H9 (cell line): ENCODE measurements around the gene TYW1. TPM values are rescaled to one million over a fixed set of nuclear protein-coding genes. Genes with fewer than 3 reads are reported as not detected.
A peak's percentile ranks its signal among the peaks of the same experiment; 100 is the strongest.
"Not testable (repeated sequence)": the region's sequence is repeated elsewhere in the genome, so short reads cannot be mapped to it uniquely, and the experiment has no call there.

Experiments used
- DNase-seq: peaks from one replicate; pipeline ENCODE4 v3.0.0-alpha.2; 2017
- H2AFZ ChIP-seq: one replicate; pipeline ENCODE4 v1.6.1; 2013; ENCODE audit warnings: mild to moderate bottlenecking, low read length, control low read depth, moderate library complexity
- H2AK5ac ChIP-seq: 2 replicates; pipeline ENCODE4 v1.6.1; 2013; ENCODE audit warnings: low read length, control low read depth, mixed read lengths; ENCODE audit not compliant: insufficient read length
- H2BK120ac ChIP-seq: one replicate; pipeline ENCODE4 v1.6.1; 2013; ENCODE audit warnings: low read depth, mild to moderate bottlenecking, low read length, control low read depth, inconsistent platforms; ENCODE audit not compliant: poor library complexity, severe bottlenecking
- H2BK12ac ChIP-seq: 2 replicates; pipeline ENCODE4 v1.6.1; 2013; ENCODE audit warnings: low read length, control low read depth, mixed read lengths, low read depth; ENCODE audit not compliant: insufficient read length
- H2BK15ac ChIP-seq: 2 replicates; pipeline ENCODE4 v1.6.1; 2013; ENCODE audit warnings: low read depth, low read length, control low read depth
- H2BK20ac ChIP-seq: one replicate; pipeline ENCODE4 v1.6.1; 2013; ENCODE audit warnings: low read depth, mild to moderate bottlenecking, low read length, control low read depth, inconsistent platforms; ENCODE audit not compliant: poor library complexity, severe bottlenecking
- H2BK5ac ChIP-seq: 2 replicates; pipeline ENCODE4 v1.6.1; 2013; ENCODE audit warnings: low read length, control low read depth, mixed read lengths; ENCODE audit not compliant: insufficient read length
- H3K14ac ChIP-seq: 2 replicates; pipeline ENCODE4 v1.6.1; 2013; ENCODE audit warnings: low read length, control low read depth; ENCODE audit not compliant: insufficient read depth
- H3K18ac ChIP-seq: 2 replicates; pipeline ENCODE4 v1.6.1; 2013; ENCODE audit warnings: low read depth, mild to moderate bottlenecking, mixed read lengths, low read length, control low read depth; ENCODE audit not compliant: insufficient read length
- H3K23ac ChIP-seq: 2 replicates; pipeline ENCODE4 v1.6.1; 2013; ENCODE audit warnings: low read length, control low read depth, mixed read lengths, low read depth; ENCODE audit not compliant: insufficient read length
- H3K23me2 ChIP-seq: 2 replicates; pipeline ENCODE4 v1.6.1; 2013; ENCODE audit warnings: low read depth, mild to moderate bottlenecking, mixed read lengths, low read length, control low read depth; ENCODE audit not compliant: insufficient read length, poor library complexity, severe bottlenecking
- H3K27ac ChIP-seq: 2 replicates; pipeline ENCODE4 v1.5.1; 2013; ENCODE audit warnings: low read length, control low read depth, mixed read lengths, low read depth; ENCODE audit not compliant: insufficient read length
- H3K27me3 ChIP-seq: 2 replicates; pipeline ENCODE4 v1.6.1; 2013; ENCODE audit warnings: low read length, control low read depth, inconsistent platforms; ENCODE audit not compliant: insufficient read depth
- H3K4ac ChIP-seq: 2 replicates; pipeline ENCODE4 v1.6.1; 2013; ENCODE audit warnings: low read depth, mild to moderate bottlenecking, control low read depth, inconsistent platforms, low read length, moderate library complexity
- H3K4me1 ChIP-seq: 2 replicates; pipeline ENCODE4 v1.6.1; 2013; ENCODE audit warnings: low read length, control low read depth, inconsistent platforms; ENCODE audit not compliant: insufficient read depth
- H3K4me2 ChIP-seq: 2 replicates; pipeline ENCODE4 v1.6.1; 2013; ENCODE audit warnings: low read length, control low read depth, mixed read lengths; ENCODE audit not compliant: insufficient read length, insufficient read depth
- H3K56ac ChIP-seq: 2 replicates; pipeline ENCODE4 v1.6.1; 2013; ENCODE audit warnings: low read depth, mild to moderate bottlenecking, mixed read lengths, low read length, control low read depth; ENCODE audit not compliant: insufficient read length
- H3K79me1 ChIP-seq: 2 replicates; pipeline ENCODE4 v1.6.1; 2013; ENCODE audit warnings: low read depth, mild to moderate bottlenecking, moderate library complexity, low read length, control low read depth, inconsistent platforms; ENCODE audit not compliant: insufficient read depth, poor library complexity, severe bottlenecking
- H3K79me2 ChIP-seq: 2 replicates; pipeline ENCODE4 v1.6.1; 2013; ENCODE audit warnings: low read length, control low read depth, inconsistent platforms; ENCODE audit not compliant: insufficient read depth
- H3K9ac ChIP-seq: 2 replicates; pipeline ENCODE4 v1.6.1; 2013; ENCODE audit warnings: low read length, control low read depth, mixed read lengths; ENCODE audit not compliant: insufficient read length; ENCODE audit errors: extremely low read depth
- H3K9me3 ChIP-seq: one replicate; pipeline ENCODE4 v1.6.1; 2013; ENCODE audit warnings: low read depth, low read length, inconsistent platforms; ENCODE audit not compliant: control insufficient read depth
- H3T11ph ChIP-seq: one replicate; pipeline ENCODE4 v1.6.1; 2013; ENCODE audit warnings: mild to moderate bottlenecking, low read length, control low read depth, inconsistent platforms
- H4K20me1 ChIP-seq: one replicate; pipeline ENCODE4 v1.6.1; 2013; ENCODE audit not compliant: control insufficient read depth, insufficient read length, insufficient read depth
- H4K5ac ChIP-seq: 2 replicates; pipeline ENCODE4 v1.6.1; 2013; ENCODE audit warnings: low read depth, mild to moderate bottlenecking, mixed read lengths, low read length, control low read depth; ENCODE audit not compliant: insufficient read length
- H4K8ac ChIP-seq: replicated peaks from 2 replicates; pipeline ENCODE4 v1.6.1; 2013; ENCODE audit warnings: low read length, control low read depth, mixed read lengths, low read depth; ENCODE audit not compliant: insufficient read length
- H4K91ac ChIP-seq: 2 replicates; pipeline ENCODE4 v1.6.1; 2013; ENCODE audit warnings: low read depth, mild to moderate bottlenecking, moderate library complexity, mixed read lengths, low read length, control low read depth; ENCODE audit not compliant: insufficient read length
- H3K27ac Mint-ChIP-seq, 3 experiments: 2 replicates in 2 of 3; 3 replicates in 1 of 3; pipeline ENCODE4 v1.8.0; 2020 to 2021; ENCODE audit warnings: mixed read lengths in 3 of 3, mild to moderate bottlenecking in 1 of 3, moderate library complexity in 1 of 3
- H3K27me3 Mint-ChIP-seq: 2 replicates; pipeline ENCODE4 v1.8.0; 2021; ENCODE audit warnings: low read depth, mild to moderate bottlenecking, moderate library complexity, mixed read lengths
- H3K36me3 Mint-ChIP-seq, 3 experiments: 2 replicates in 2 of 3; 3 replicates in 1 of 3; pipeline ENCODE4 v1.8.0; 2020 to 2021; ENCODE audit warnings: low read depth in 3 of 3, mixed read lengths in 3 of 3; ENCODE audit not compliant: insufficient read depth in 1 of 3
- H3K4me1 Mint-ChIP-seq, 2 experiments: 2 replicates each; pipeline ENCODE4 v1.8.0; 2020; ENCODE audit warnings: mixed read lengths in 2 of 2
- H3K4me3 Mint-ChIP-seq, 2 experiments: 2 replicates in 1 of 2; 3 replicates in 1 of 2; pipeline ENCODE4 v1.8.0; 2020 to 2021; ENCODE audit warnings: mild to moderate bottlenecking in 2 of 2, mixed read lengths in 2 of 2, moderate library complexity in 1 of 2
- H3K9me3 Mint-ChIP-seq, 2 experiments: 2 replicates in 1 of 2; 3 replicates in 1 of 2; pipeline ENCODE4 v1.8.0; 2020; ENCODE audit warnings: mild to moderate bottlenecking in 2 of 2, mixed read lengths in 2 of 2, moderate library complexity in 1 of 2
- CTCF ChIP-seq: fragments of 200-600 bp; sonication (generic); conservative IDR thresholded peaks from 3 replicates; pipeline ENCODE4 v1.8.0; 2021; ENCODE audit warnings: antibody characterized with exemption, mild to moderate bottlenecking
- WGBS: extraction: QIAGEN DNeasy Blood & Tissue Kit; methylation state at CpG from one replicate; pipeline ENCODE4 v1.1.7; 2013; ENCODE audit warnings: missing lambda C conversion rate, low lambda C conversion rate, mixed read lengths; ENCODE audit not compliant: insufficient read length; ENCODE audit errors: extremely low coverage; 5-methylcytosine and 5-hydroxymethylcytosine counted together
- total RNA-seq: library from RNA; stranded (reverse); gene quantifications from 2 replicates; pipeline ENCODE4 v1.2.1, GENCODE V29; 2021

Gene TYW1
- total RNA-seq, 1 experiment from 2014 or later: 22.3 TPM

GRCh38 chr7:66974986-66975590, 21.5 kb upstream of the TYW1 start:
- Histone ChIP-seq H3K9me3 (no peaks in the 10 kb centered on the region), H3K27ac (no peak overlapping the region), H4K5ac (no peak overlapping the region), H2BK120ac (no peak overlapping the region), H3K9ac (no peak overlapping the region), H2AK5ac (no peak overlapping the region), H2BK20ac (no peak overlapping the region), H3K23me2 (no peaks in the 10 kb centered on the region), H3K27me3 (no peaks in the 10 kb centered on the region), H3K79me1 (no peaks in the 10 kb centered on the region), H4K8ac (no peak overlapping the region), H2AFZ (no peak overlapping the region), H4K91ac (no peak overlapping the region), H3K4me2 (no peak overlapping the region), H2BK12ac (no peak overlapping the region), H3K14ac (no peak overlapping the region), H3K4me1 (no peaks in the 10 kb centered on the region), H3K79me2 (no peaks in the 10 kb centered on the region), H3K23ac (no peak overlapping the region), H3T11ph (no peak overlapping the region), H3K56ac (no peak overlapping the region), H2BK5ac (no peak overlapping the region), H2BK15ac (no peak overlapping the region), H3K18ac (no peak overlapping the region), H3K4ac (no peak overlapping the region), H4K20me1 (peaks cover 2% of the 10 kb centered on the region)
- H3K4me3 Mint-ChIP-seq: no peak overlapping the region
- H3K27me3 Mint-ChIP-seq: no peaks in the 10 kb centered on the region
- H3K4me1 Mint-ChIP-seq: peaks cover 4% of the 10 kb centered on the region in 2 experiments; a peak in 3 of 4 replicates
- no peak for TF ChIP-seq CTCF
- DNase-seq: no peak
- peaks cover 5 to 16% of the 10 kb centered on the region in 2 experiments; a peak in 4 of 5 replicates for H3K9me3 Mint-ChIP-seq
- WGBS: no CpG with 5 or more reads among the region's 15 CpGs
- H3K36me3 Mint-ChIP-seq: no peaks in the 10 kb centered on the region; a peak in 2 of 7 replicates
- peak overlapping the region in 1 of 3 experiments; percentile 77; a peak in 1 of 7 replicates for H3K27ac Mint-ChIP-seq

DNA sequence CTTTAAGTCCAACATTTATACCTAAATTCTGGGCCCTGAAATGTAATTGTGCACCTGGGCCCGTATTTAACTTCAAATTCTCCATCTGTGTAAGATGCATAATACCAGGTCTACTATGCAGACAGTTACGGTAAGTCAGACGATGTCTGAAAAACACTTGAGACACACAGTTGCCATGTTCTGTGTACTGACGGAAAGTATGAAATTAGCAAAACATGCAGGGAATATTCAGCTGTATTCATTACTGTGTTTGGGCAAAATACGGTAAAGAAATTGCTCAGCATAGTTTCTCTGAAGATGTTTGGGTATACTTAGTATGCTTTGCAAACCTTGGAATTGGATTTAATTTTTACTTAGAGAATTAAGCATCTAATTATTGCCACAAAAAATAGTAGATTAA, 18.3 kb upstream of the TYW1 start:
- DNase-seq, H3K27ac Mint-ChIP-seq, H3K4me3 Mint-ChIP-seq, H2BK120ac ChIP-seq, H2AFZ ChIP-seq, H3K23ac ChIP-seq, H3K27me3 Mint-ChIP-seq, H3K4me1 ChIP-seq, H3K27me3 ChIP-seq, H3K4me2 ChIP-seq, H3T11ph ChIP-seq, H4K5ac ChIP-seq, H3K23me2 ChIP-seq, H3K27ac ChIP-seq, H3K79me2 ChIP-seq, H3K9me3 ChIP-seq, H3K79me1 ChIP-seq, H3K18ac ChIP-seq, H3K36me3 Mint-ChIP-seq, H3K4ac ChIP-seq, H4K20me1 ChIP-seq, H3K14ac ChIP-seq, H3K56ac ChIP-seq, H2BK20ac ChIP-seq, H3K9ac ChIP-seq, H2BK12ac ChIP-seq, H2AK5ac ChIP-seq, H4K91ac ChIP-seq, H2BK5ac ChIP-seq, H2BK15ac ChIP-seq, H3K4me1 Mint-ChIP-seq, H4K8ac ChIP-seq: not testable (repeated sequence)
- no CpG with 5 or more reads among the region's 5 CpGs for WGBS
- peaks cover 12 to 24% of the 10 kb centered on the region in 2 experiments for H3K9me3 Mint-ChIP-seq
